ENCODE results near the gene HIGD1B. TPM values are rescaled to one million over a fixed set of nuclear protein-coding genes. Genes with fewer than 3 reads are reported as not detected.

The HIGD1B gene
- 1 to 10 TPM in 1 of 4 donors, not detected in 3; 2.8 TPM for total RNA-seq

- TF ChIP-seq CTCF (IDR thresholded peaks at IDR 0.05; ENCODE audit: low read depth): no peak
These were observed at the start of gene HIGD1B for GRCh38 chr17:44847586-44847985. TSS of gene HIGD1B (plus strand) at chr17:44847883. CDS start at chr17:44848153, 270 bp downstream.

GRCh38 chr17:44798356-44798755, 49.3 kb upstream of the HIGD1B start:
- TF ChIP-seq CTCF (IDR thresholded peaks at IDR 0.05; ENCODE audit: low read depth): no peak

GRCh38 chr17:44801880-44802279, 45.8 kb upstream of the HIGD1B start:
- no peak for TF ChIP-seq CTCF (IDR thresholded peaks at IDR 0.05; ENCODE audit: low read depth)

GRCh38 chr17:44804302-44805089, 43.2 kb upstream of the HIGD1B start:
- TF ChIP-seq CTCF (IDR thresholded peaks at IDR 0.05; ENCODE audit: low read depth): no peak

- TF ChIP-seq CTCF (IDR thresholded peaks at IDR 0.05; ENCODE audit: low read depth): no peak
These were observed 40.4 kb upstream of the HIGD1B start for GRCh38 chr17:44807093-44807816.

DNA sequence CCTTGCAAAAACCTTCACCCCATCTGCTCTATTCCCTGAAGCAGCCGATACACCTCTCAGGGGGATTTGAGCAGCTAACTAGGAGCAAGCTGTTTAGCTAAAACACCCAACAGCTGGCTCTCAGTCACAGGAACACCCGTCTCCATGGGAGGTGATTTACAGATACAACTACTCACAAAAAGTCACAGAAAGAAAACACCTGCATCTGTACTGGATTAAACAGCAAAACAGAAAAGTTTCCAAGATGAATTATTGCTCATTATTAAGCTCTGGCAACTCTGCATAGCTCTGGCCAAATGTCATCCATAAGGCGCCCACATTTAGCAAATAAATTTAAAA, 39.9 kb upstream of the HIGD1B start:
- TF ChIP-seq CTCF (IDR thresholded peaks at IDR 0.05; ENCODE audit: low read depth): no peak

- TF ChIP-seq CTCF (IDR thresholded peaks at IDR 0.05; ENCODE audit: low read depth): no peak
These were observed 39.5 kb upstream of the HIGD1B start for GRCh38 chr17:44808156-44808555.

Measured in subcutaneous adipose tissue (tissue), 4 donors.